Measurements from ENCODE around the gene MS4A2.
"Not testable (repeated sequence)": the region's sequence is repeated elsewhere in the genome, so short reads cannot be mapped to it uniquely, and the experiment has no call there.

MS4A2 gene

DNA sequence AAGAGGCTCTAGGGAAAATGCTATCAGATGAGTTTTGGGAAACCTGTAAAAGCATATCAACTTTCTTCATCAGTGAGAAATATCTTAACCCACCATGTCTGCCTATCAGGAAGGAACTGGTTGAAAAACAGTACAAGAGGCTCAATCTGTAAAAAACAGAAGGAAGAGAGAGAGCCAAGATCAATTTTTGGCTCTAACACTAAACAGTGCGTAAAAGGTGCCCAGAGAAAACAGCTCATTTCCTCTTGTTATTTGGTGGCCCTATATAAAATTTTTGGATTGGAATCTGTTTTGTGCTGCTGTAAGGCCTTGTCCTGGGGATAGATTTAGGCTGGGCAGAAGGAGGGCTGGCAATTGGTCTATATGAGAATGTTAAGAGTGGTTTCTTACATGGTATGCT, 12.1 kb downstream of the MS4A2 start:
- DNase-seq (ENCODE audit: low read depth in 2 of 3, low spot score in 2 of 3), result no peak

DNA sequence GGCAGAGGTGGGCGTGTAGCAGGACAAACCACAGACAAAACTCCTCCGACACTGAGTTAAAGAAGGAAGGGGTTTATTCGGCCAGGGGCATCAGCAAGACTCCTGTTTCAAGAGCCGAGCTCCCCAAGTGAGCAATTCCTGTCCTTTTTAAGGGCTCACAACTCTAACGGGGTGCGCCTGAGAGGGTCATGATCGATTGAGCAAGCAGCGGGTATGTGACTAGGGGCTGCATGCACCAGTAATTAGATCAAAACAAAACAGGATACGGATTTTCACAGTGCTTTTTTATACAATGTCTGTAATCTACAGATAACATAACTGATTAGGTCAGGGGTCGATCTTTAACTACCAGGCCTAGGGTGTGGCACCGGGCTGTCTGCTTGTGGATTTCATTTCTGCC, 12.9 kb downstream of the MS4A2 start:
- DNase-seq (ENCODE audit: low read depth in 2 of 3, low spot score in 2 of 3), result not testable (repeated sequence)

DNA sequence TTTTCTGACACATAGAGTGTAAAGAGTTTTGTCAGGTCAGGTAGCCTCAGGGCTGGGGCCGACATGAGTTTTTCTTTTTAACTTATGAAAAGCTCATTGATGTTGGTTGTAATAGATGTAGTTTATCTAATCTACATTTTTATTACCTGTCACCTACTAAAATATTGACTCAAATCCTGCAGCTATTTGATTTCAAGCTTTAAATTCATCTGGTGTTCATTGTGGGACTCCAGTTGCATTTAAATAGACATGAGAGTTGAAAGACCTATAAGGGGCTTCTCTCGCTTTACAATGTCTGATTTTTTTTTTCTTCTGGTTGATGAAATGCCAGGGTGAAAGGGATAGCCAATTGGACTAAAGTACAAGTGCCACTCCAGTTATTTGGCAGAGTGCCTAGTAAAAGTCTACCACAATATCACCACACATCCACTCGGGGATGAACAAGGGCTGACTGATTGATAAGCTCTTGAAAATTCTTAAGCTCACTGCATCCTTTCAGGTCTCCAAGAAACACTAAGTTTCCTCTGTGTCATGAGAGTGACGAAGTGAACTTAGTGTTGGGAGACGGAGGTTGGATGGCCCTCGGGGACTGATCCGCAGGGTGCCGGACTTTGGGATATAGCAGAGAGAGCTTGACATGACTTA, 16.1 kb downstream of the MS4A2 start:
- DNase-seq (ENCODE audit: low read depth in 2 of 3, low spot score in 2 of 3), result not testable (repeated sequence)

DNA sequence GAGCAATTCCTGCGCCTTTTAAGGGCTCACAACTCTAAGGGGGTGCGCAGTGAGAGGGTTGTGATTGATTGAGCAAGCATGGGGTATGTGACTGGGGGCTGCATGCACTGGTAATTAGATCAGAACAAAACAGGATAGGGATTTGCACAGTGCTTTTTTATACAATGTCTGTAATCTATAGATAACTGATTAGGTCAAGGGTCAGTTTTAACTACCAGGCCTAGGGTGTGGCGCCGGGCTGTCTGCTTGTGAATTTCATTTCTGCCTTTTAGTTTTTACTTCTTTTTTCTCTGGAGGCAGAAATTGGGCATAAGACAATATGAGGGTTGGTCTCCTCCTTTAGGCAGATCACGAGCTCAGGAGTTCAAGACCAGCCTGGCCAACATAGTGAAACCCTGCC, 20.2 kb downstream of the MS4A2 start:
- DNase-seq (ENCODE audit: low read depth in 2 of 3, low spot score in 2 of 3), result not testable (repeated sequence)

DNA sequence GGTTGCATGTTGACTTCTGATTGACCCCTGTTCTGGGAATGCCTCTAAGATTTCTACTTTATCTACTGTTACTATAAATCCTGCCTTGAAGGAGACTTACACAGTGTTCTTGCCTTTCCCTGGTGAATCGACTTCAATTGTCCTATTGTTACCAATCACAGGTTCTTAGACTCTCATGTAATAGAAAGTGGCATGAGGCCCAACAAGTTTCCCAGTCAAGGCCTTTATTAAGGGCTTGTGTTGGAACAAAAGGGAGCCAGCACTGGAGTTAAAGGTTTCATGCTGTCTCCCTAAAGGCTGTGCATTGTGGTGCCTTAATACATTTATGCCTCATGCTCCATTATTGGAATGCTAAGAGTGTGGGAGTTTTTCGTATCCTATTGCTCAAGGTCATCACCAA, 23.3 kb downstream of the MS4A2 start:
- no peak for DNase-seq (ENCODE audit: low read depth in 2 of 3, low spot score in 2 of 3)

DNA sequence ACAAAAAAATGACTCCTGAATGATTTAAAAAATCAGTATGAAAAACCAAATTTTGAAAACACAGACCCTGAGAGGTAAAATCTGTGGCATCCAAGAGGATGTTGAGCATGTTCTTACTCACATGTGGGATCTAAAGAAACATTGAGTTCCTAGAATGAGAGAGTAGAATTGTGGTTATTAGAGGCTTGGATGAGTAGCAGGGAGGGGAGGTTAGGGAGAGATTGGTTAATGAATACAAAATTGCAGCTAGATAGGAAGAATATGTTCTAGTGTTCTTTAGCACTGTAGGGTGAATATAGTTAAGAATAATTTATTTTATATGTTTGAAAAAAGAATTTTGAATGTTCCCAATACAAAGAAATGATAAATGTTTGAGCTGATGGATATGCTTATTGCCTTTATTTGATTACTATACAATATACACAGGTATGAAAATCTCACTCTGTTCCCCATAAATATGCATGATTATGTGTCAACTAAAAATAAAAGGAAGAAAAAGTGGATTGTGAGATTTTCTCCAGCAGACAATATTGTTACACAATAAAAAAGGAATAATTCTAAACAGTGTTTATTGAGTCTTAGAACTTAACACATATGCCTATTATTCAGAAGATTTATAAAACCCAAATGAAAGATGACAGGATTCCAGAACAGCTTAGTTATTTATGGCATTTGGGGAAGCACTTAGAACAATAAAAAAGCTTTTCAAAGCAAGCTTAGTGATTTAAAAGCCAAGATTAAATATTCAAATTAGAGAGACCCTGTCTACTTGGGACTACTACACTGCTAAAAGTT, 28.7 kb downstream of the MS4A2 start:
- no peak for DNase-seq (ENCODE audit: low read depth in 2 of 3, low spot score in 2 of 3)

DNA sequence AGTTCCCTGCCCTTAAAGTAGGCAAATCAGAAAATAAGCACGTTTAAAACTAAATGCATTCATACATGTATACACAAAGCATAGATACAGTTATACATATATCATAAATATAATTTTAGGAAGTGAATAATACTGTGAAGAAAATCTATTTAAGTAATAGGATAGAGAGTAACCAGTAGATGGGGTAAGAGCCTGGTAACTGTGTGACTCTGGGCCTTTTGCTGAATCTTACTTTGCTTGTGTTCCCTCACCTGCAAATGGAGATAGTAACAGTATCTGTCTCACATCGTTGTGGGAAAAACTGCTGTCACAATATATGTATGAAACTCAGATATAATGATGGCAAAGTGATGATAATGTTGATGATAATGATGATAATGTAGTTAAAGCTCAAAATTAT, 29.9 kb downstream of the MS4A2 start:
- no peak for DNase-seq (ENCODE audit: low read depth in 2 of 3, low spot score in 2 of 3)

DNA sequence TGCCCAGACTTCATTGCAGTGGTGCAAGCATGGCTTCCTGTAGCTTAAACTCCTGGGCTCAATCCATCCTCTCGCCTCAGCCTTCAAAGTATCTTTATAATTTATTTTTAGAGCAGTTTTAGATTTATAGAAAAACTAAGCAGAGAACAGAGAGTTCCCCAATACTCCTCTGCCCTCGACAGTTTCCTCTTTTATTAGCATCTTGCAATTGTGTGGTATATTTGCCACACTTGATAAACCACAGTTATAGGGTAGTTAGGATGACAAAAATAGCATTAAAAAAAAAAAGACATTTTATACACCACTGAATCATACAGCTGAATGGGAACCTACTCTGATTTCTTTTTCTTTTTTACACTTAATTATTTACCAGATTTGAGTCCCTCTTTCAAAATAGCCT, 31.2 kb downstream of the MS4A2 start:
- no peak for DNase-seq (ENCODE audit: low read depth in 2 of 3, low spot score in 2 of 3)

DNA sequence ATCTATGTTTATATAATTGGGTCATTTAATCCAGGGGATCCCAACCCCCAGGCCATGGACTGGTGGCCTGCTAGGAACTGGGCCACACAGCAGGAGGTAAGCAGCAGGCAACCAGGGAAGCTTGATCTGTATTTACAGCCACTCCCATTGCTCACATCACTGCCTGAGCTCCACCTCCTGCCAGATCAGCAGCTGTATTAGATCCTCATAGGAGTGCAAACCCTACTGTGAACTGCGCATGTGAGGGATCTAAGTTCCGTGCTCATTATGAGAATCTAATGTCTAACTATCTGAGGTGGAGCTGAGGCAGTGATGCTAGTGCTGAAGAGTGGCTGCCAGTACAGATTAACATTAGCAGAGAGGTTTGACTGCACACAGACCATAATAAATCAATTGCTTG, 32.8 kb downstream of the MS4A2 start:
- DNase-seq (ENCODE audit: low read depth in 2 of 3, low spot score in 2 of 3), result no peak

DNA sequence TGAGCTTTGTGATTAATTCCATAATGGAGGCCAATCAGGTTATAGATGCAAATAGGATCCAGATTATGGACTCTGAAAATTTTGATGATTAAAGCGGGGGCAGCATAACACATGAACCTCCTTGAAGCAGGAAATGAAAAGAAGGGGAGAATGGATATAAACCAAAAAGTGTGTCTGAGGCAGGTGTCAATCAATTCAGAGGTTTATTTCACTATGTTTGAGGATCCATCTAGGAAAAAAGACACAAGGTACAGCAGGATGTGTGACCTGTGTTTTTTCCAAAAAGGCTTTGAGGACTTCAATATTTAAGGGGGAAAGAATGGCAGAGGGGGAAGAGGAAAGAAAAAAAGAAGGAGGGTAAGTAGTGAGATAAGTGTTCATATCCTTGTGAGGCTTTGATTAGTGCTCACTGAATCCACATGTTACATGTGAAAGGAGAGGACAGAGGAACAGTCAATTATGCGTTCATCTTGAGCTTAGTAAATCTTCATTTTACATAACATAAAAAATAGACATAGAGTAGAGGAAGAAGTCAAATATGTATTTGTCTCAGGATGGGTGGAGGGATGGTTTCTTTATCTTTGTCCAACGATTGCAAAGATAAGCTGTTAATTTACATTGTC, 34.1 kb downstream of the MS4A2 start:
- DNase-seq (ENCODE audit: low read depth in 2 of 3, low spot score in 2 of 3), result no peak

DNA sequence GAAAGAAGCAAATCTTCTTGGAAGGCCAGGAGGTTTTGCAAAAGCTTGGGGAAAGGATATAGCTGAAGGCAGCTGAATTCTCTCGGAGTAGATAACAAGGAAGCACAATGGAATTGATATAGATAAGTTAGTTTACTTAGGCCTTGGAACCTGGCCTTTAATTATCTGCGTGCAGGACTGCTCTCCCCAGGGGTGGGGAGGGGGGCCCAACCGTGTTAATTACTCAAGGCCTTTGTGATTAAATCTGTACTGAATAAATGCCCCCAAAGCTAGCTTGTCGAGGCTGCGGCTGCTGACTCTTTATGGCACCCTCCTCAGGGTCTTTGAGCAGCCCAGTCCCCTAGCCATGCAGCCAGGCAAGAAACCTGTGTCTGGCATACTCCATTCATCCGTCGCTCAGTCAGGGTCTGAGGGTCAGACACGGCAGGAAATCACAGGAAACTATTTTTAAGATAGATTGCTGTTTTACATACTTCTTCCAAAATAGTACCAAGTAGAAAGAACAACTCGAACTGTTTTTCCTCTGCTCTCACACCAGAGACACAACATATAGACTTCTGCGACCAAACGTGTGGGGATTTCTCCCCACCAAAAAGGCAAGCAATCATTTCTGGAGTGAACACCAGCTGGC, 36.5 kb downstream of the MS4A2 start:
- no peak for DNase-seq (ENCODE audit: low read depth in 2 of 3, low spot score in 2 of 3)

DNA sequence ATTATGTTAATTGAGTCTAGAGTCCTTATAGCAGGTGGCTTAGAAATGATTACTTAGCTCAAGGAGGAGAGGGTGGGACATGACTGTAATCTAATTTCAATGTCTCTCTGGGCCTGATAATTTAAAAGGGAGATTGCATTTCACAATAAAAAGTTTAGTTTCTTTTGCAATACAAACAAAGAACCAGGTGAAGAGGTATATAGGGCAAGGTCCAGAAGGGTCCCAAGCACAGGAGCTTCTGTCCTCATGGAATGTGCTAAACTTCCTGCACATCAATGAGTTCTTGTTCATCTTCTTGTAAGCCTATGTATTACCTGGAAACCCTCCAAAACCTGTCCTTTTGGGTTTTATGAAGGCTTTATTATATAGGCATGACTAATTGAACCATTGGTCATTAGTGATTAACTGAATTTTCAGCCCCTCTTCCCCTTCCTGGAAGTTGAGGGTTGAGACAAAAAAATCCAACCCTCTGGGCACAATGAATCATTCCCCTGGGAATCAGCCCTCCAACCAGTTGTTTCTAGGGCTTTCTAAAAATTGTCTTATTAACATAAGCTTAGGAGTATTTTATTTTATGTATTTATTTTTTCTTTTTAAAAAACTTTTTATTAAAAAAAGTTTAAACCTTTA, 37.6 kb downstream of the MS4A2 start:
- no peak for DNase-seq (ENCODE audit: low read depth in 2 of 3, low spot score in 2 of 3)

DNA sequence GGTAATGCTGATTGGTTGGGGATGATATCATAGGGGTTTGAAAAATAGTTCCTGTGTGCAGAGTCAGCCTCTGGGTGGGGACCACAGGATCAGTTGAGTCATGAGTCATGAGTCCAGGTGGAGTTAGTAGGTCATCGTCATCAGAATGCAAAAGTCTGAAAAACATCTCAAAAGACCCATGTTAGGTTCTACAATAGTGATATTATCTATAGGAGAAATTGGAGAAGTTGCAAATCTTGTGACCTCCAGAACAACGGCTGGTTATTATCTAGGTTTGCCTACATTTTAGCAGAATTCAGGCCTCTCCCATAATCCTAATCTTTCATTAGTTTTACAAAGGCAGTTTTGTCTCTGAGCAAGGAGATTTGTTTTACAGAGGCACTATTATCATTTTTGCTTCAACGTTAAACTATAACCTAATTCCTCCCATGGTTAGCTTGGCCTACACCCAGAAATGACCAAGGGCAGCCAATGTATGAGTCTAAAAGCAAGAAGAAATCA, 38.9 kb downstream of the MS4A2 start:
- DNase-seq (ENCODE audit: low read depth in 2 of 3, low spot score in 2 of 3), result no peak

DNA sequence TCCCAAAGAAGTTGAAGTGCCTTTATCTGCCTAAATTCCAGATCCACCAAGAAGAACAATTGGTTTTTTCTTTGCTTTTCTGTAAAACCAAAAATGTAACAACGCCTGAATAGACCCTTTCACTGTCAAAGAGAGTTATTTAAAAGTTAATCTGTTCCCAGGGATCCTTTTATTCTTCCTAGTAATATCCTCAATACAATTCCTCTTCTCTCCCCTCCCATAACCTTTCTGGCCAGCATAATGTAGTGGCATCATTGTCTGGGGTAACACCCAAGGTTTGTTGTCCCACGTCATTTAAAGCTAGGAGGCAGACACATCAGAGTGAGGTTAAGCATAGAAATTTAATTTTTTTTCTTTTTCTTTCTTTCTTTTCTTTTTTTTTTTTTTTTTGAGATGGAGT, 39.9 kb downstream of the MS4A2 start:
- DNase-seq (ENCODE audit: low read depth in 2 of 3, low spot score in 2 of 3), result no peak

DNA sequence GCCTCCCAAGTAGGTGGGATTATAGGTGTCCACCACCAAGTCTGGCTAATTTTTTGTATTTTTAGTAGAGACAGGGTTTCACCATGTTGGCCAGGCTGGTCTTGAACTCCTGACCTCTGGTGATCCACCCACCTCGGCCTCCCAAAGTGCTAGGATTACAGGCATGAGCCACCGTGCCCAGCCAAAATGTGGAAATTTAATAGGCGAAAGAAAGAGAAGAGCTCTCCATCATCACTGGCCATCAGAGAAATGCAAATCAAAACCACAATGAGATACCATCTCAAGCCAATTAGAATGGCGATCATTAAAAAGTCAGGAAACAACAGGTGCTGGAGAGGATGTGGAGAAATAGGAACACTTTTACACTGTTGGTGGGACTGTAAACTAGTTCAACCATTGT, 40.4 kb downstream of the MS4A2 start:
- DNase-seq (ENCODE audit: low read depth in 2 of 3, low spot score in 2 of 3), result not testable (repeated sequence)

DNA sequence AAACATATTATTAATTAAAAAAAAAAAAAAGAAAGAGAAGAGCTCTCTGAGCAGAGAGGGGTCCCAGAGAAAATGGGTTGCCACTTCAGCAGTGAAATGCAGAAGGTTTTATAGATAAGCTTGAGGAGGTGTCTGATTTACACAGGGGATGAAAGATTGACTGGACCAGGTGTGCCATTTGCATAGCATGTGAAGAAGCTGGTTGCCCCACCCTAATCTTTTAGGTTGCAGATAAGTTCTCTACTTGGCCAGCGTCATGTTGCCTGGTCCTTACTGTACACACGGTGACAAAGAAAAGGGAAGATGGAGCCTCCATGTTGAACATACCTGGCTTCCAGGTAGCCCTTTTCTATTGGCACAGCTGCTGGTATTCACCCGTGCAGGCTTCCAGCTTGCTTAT, 41.4 kb downstream of the MS4A2 start:
- no peak for DNase-seq (ENCODE audit: low read depth in 2 of 3, low spot score in 2 of 3)

DNA sequence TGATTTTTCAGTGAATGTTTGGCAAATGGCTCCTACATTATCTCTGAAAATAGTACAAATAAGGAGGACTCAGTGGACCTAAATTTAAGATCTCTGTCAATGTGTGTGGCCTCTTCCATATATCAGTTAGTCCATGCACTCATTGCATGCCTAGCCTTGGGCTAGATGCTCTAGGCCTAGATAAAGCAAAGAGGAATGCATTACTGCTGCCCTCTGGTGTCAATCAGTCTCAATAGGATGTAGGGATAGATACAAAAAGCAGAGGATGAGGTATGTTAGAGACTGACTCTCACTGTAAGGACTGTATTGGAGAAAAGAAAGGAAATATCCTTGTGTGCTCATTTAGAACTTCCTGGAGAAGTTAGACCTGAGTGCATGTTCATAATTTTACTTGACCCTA, 42.0 kb downstream of the MS4A2 start:
- no peak for DNase-seq (ENCODE audit: low read depth in 2 of 3, low spot score in 2 of 3)

DNA sequence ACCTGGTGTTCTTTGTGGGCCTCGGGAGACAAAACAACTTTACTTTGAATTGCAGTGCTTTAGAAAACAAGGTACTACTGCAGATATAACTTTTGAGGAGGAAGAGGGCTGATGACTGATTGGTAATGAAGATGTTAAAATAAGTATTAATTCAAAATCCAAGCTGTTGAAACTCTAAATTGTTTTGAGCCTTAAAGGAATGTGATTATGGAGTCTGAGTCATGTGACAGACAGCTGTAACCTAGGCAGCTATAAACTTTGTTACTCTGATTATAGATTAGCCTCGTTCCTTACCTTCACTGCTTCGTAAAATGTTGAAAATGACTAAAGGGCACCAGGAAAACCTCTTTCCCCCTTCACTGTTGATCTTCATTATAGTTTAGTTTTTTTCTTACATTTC, 43.4 kb downstream of the MS4A2 start:
- no peak for DNase-seq (ENCODE audit: low read depth in 2 of 3, low spot score in 2 of 3)

DNA sequence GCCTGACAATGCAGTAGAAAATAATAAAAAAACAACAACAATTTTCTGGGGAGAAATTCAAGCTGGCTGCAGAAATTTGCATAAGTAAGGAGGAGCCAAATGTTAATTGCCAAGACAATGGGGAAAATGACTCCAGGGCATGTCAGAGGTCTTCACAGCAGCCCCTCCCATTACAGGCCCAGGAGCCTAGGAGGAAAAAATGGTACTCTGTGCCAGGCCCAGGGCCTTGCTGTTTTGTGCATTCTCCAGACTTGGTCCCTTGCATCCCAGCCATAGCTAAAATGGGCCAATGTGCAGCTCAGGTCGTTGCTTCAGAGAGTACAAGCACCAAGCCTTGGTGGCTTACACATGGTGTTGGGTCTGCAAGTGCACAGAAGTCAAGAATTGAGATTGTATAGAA, 45.5 kb downstream of the MS4A2 start:
- no peak for DNase-seq (ENCODE audit: low read depth in 2 of 3, low spot score in 2 of 3)

DNA sequence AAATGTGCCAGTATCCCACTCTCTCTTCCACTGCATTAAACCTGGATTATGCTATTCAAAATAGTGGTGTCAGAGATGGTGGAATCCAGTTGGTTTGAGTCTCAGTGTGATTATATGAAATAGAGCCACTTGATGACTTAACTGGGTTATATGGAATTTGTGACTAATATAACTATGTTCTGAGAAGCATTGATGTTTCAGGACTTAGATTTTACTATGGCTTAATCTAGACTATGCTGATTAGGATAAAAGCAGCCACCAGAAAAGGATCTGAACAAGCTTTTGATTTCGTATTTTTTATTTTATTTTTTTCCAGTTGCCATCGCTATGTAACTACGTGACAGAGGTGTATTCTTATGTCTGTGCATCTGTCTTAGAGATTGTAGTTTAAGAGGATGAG, 55.3 kb downstream of the MS4A2 start:
- DNase-seq (ENCODE audit: low read depth in 2 of 3, low spot score in 2 of 3), result no peak

DNA sequence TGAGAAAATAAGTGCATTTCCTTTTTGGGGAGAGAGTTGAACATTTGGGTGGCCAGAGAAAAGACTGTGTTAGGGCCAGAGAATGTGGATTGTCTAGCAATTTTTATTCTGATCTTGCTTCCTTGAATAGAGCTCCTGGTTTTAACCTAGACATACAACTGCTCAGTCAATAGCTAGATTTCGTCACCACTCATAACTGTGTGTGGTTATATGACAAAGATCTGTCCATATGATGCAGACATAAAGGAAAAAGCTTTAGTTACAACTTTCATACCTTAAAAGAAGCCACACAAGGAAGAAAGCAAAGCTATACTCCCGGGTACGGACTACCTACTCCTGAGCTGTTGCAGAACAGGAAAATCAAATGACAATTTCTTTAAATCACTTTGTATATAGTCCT, 57.2 kb downstream of the MS4A2 start:
- no peak for DNase-seq (ENCODE audit: low read depth in 2 of 3, low spot score in 2 of 3)

Data from activated CD8-positive, alpha-beta memory T cell treated with anti-CD3 and anti-CD28 coated beads for 48 hours (primary cell).